ENCODE results near the gene LRRC4. TPM values are rescaled to one million over a fixed set of nuclear protein-coding genes. Genes with fewer than 3 reads are reported as not detected.

The LRRC4 gene
- total and polyA plus RNA-seq, 2 donors (not counting 3 experiments of a cell fraction or from before 2014, with no cell fraction given), result 3.8 to 4.2 TPM

- DNase-seq (ENCODE audit: low read depth, low spot score), result no peak
- ChIA-PET CTCF (interaction anchor here (0.8 kb wide), 1 partner anchor 26 kb away, joined by 3 read pairs; no protein-coding TSS in a partner anchor), POLR2A (no interaction called here)
- H3K36me3 ChIP-seq (ENCODE audit: control insufficient read depth in 2 of 2, extremely low read depth in 1 of 2, insufficient read depth in 2 of 2, low read length in 2 of 2), result peaks cover 0 to 2% of the 10 kb centered on the region in 2 experiments
- dilution Hi-C loops (cut with MboI; ENCODE audit: extremely low pct_ligation_motif_present, low sequenced_read_pairs), result no loop called here
- H3K9me3 ChIP-seq (replicated peaks; ENCODE audit: control insufficient read depth, insufficient read depth, low read length), result no peaks in the 10 kb centered on the region
- H4K20me1 ChIP-seq (replicated peaks; ENCODE audit: control insufficient read depth, extremely low read depth, insufficient read depth, low read length), result no peaks in the 10 kb centered on the region
- peak; percentile 31 for FAIRE-seq
- TF ChIP-seq MAX (IDR thresholded peaks at IDR 0.05; ENCODE audit: insufficient read depth, insufficient read length) (no peak), MYC (IDR thresholded peaks at IDR 0.05; ENCODE audit: low read depth, low read length) (no peak), POLR2AphosphoS5 (IDR thresholded peaks at IDR 0.05; ENCODE audit: insufficient read depth, low read depth, low read length) (no peak)
- no TSS peak for BruUV-seq (replicated peaks)
- H3K27me3 ChIP-seq (ENCODE audit: control insufficient read depth in 2 of 2, insufficient read depth in 2 of 2, low read length in 2 of 2), result no peaks in the 10 kb centered on the region
- peaks cover 4% of the 10 kb centered on the region for H3K4me1 ChIP-seq (ENCODE audit: control insufficient read depth, extremely low read depth, insufficient read depth, low read length)
- no peaks in the 10 kb centered on the region for H3K79me2 ChIP-seq (ENCODE audit: control insufficient read depth, insufficient read depth, low read length)
- H3K4me2 ChIP-seq (ENCODE audit: insufficient read depth, low read length), result no peak overlapping the region
- intact Hi-C loops (cut with micrococcal nuclease), result no loop called here
- H3K27ac ChIP-seq (ENCODE audit: insufficient read depth, low read depth, low read length), result no peak overlapping the region
- H3K9me1 ChIP-seq (replicated peaks; ENCODE audit: control insufficient read depth, extremely low read depth, insufficient read depth, low read length), result no peaks in the 10 kb centered on the region
- H2AFZ ChIP-seq (ENCODE audit: low read depth, low read length), result no peak overlapping the region
- no peak overlapping the region for H3K9ac ChIP-seq (replicated peaks; ENCODE audit: extremely low read depth, insufficient read depth, low read length)
- no peak overlapping the region for H3K4me3 ChIP-seq (replicated peaks in 1 of 3; ENCODE audit: insufficient read depth in 1 of 3, low read depth in 1 of 3, low read length in 3 of 3)
Measured at GRCh38 chr7:128057909-128058308, 26.7 kb upstream of the LRRC4 start.

- TF ChIP-seq JUN (IDR thresholded peaks at IDR 0.05; ENCODE audit: borderline replicate concordance, insufficient read depth, insufficient read length, low read depth), result no peak
- no peak for TF ChIP-seq CTCF (IDR thresholded peaks at IDR 0.05; ENCODE audit: extremely low read depth in 1 of 2, insufficient read depth in 1 of 2, low read depth in 1 of 2, low read length in 2 of 2)
- no peak for TF ChIP-seq POLR2AphosphoS5 (IDR thresholded peaks at IDR 0.05; ENCODE audit: insufficient read depth, low read depth, low read length)
- no peak for TF ChIP-seq EZH2 (IDR thresholded peaks at IDR 0.05; ENCODE audit: borderline replicate concordance, low read depth, low read length, severe bottlenecking)
- TF ChIP-seq POLR2A (IDR thresholded peaks at IDR 0.05; ENCODE audit: low read depth, low read length), result no peak
- TF ChIP-seq GATA2 (IDR thresholded peaks at IDR 0.05; ENCODE audit: insufficient read depth, insufficient read length, low read depth, low read length), result no peak
- TF ChIP-seq FOS (IDR thresholded peaks at IDR 0.05; ENCODE audit: borderline replicate concordance, insufficient read depth, low read length), result no peak
- TF ChIP-seq MYC (IDR thresholded peaks at IDR 0.05; ENCODE audit: low read depth, low read length), result no peak
- no peak for TF ChIP-seq MAX (IDR thresholded peaks at IDR 0.05; ENCODE audit: insufficient read depth, insufficient read length)
- Histone ChIP-seq H3K9ac (replicated peaks; ENCODE audit: extremely low read depth, insufficient read depth, low read length) (no peak overlapping the region), H3K36me3 (ENCODE audit: control insufficient read depth in 2 of 2, extremely low read depth in 1 of 2, insufficient read depth in 2 of 2, low read length in 2 of 2) (peaks cover 0 to 2% of the 10 kb centered on the region in 2 experiments), H3K9me1 (replicated peaks; ENCODE audit: control insufficient read depth, extremely low read depth, insufficient read depth, low read length) (no peaks in the 10 kb centered on the region), H3K27me3 (ENCODE audit: control insufficient read depth in 2 of 2, insufficient read depth in 2 of 2, low read length in 2 of 2) (no peaks in the 10 kb centered on the region), H3K79me2 (ENCODE audit: control insufficient read depth, insufficient read depth, low read length) (no peaks in the 10 kb centered on the region), H2AFZ (ENCODE audit: low read depth, low read length) (no peak overlapping the region), H3K9me3 (replicated peaks; ENCODE audit: control insufficient read depth, insufficient read depth, low read length) (no peaks in the 10 kb centered on the region), H3K4me2 (ENCODE audit: insufficient read depth, low read length) (no peak overlapping the region), H3K4me1 (ENCODE audit: control insufficient read depth, extremely low read depth, insufficient read depth, low read length) (peaks cover 9% of the 10 kb centered on the region), H4K20me1 (replicated peaks; ENCODE audit: control insufficient read depth, extremely low read depth, insufficient read depth, low read length) (no peaks in the 10 kb centered on the region), H3K27ac (ENCODE audit: insufficient read depth, low read depth, low read length) (no peak overlapping the region), H3K4me3 (replicated peaks in 1 of 3; ENCODE audit: insufficient read depth in 1 of 3, low read depth in 1 of 3, low read length in 3 of 3) (no peak overlapping the region)
- dilution Hi-C loops (cut with MboI; ENCODE audit: extremely low pct_ligation_motif_present, low sequenced_read_pairs) (no loop called here), intact Hi-C loops (cut with micrococcal nuclease) (no loop called here)
- CTCF ChIA-PET, result no interaction called here
- no TSS peak for BruUV-seq (replicated peaks)
- FAIRE-seq, result no peak
- POLR2A ChIA-PET, result no interaction called here
- no peak for DNase-seq (ENCODE audit: low read depth, low spot score)
Measured at GRCh38 chr7:128056901-128057300, 25.7 kb upstream of the LRRC4 start.
